Measurements from ENCODE around the gene SMYD2. TPM values are rescaled to one million over a fixed set of nuclear protein-coding genes. Genes with fewer than 3 reads are reported as not detected.

SMYD2 gene
- total RNA-seq, 2 experiments from 2014 or later, result 17.1 to 17.6 TPM

DNA sequence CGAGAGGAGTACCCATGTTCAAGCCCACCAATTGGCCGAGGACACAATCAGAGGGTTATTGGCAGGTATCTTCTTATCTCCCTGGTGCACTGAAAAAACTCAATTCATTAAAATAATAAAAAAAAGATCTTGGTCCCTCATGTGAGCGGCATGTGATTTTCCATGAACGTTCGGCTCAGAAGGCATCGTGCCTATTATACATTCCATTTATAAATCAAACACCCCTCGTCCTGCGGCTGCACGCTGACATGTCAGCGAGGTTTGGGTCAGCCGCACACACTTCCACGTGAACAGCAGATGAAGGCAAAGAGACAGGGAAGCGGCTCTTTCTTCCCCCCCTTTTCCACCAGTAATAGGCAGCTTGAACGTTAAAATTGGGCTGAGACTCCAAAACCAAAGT lies 31.3 kb upstream of the SMYD2 start:
- Mint-ChIP-seq H3K4me3 (no peak overlapping the region), H3K27ac (no peak overlapping the region), H3K4me1 (ENCODE audit: low read depth) (no peaks in the 10 kb centered on the region), H3K9me3 (no peaks in the 10 kb centered on the region), H3K27me3 (peaks cover 31% of the 10 kb centered on the region), H3K36me3 (ENCODE audit: low read depth) (no peaks in the 10 kb centered on the region)
- Histone ChIP-seq H3K36me3 (ENCODE audit: insufficient read depth, low read length) (no peaks in the 10 kb centered on the region), H3K4me1 (ENCODE audit: insufficient read depth, low read length) (no peaks in the 10 kb centered on the region), H3K27ac (ENCODE audit: low read depth in 1 of 2, low read length in 2 of 2) (no peak overlapping the region), H3K9me3 (ENCODE audit: control insufficient read depth in 1 of 2, insufficient read depth in 1 of 2, low read length in 2 of 2) (no peaks in the 10 kb centered on the region), H3K4me3 (ENCODE audit: low read length) (no peak overlapping the region), H3K27me3 (ENCODE audit: control insufficient read depth in 1 of 2, insufficient read depth in 2 of 2, low read length in 2 of 2) (peaks cover 0 to 12% of the 10 kb centered on the region in 2 experiments)
- DNase-seq (no peak), ATAC-seq (ENCODE audit: poor library complexity) (no peak)
- intact Hi-C loops (cut with DNase I, micrococcal nuclease), result no loop called here
- ChIA-PET CTCF (interaction anchor here (0.7 kb wide), 1 partner anchor 11 kb away, joined by 3 read pairs; no protein-coding TSS in a partner anchor), POLR2A (no interaction called here)
- TF ChIP-seq, protein P1, sequence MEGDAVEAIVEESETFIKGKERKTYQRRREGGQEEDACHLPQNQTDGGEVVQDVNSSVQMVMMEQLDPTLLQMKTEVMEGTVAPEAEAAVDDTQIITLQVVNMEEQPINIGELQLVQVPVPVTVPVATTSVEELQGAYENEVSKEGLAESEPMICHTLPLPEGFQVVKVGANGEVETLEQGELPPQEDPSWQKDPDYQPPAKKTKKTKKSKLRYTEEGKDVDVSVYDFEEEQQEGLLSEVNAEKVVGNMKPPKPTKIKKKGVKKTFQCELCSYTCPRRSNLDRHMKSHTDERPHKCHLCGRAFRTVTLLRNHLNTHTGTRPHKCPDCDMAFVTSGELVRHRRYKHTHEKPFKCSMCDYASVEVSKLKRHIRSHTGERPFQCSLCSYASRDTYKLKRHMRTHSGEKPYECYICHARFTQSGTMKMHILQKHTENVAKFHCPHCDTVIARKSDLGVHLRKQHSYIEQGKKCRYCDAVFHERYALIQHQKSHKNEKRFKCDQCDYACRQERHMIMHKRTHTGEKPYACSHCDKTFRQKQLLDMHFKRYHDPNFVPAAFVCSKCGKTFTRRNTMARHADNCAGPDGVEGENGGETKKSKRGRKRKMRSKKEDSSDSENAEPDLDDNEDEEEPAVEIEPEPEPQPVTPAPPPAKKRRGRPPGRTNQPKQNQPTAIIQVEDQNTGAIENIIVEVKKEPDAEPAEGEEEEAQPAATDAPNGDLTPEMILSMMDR (IDR thresholded peaks at IDR 0.05), result no peak

DNA sequence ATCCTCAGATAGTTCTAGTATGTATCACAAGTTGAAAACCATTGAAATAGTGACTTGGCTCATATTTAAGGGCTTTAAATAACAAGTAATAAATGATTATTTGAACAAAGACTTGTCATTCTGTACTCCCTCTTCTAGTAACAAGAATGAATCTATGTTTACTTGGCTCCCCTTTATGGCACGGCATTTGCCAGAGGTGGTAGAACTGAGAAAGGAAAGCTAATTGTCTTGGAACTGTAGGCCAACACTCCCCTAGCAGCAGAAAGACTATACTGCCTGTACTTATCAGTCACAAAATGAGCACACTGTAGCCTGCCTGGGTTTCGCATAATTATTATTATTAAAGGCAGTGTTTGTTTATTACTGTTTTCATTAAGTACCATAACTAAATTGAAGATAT lies 29.6 kb upstream of the SMYD2 start:
- intact Hi-C loops (cut with DNase I, micrococcal nuclease), result no loop called here
- TF ChIP-seq, protein P1 (IDR thresholded peaks at IDR 0.05), result no peak
- H3K4me1 ChIP-seq (ENCODE audit: insufficient read depth, low read length), result no peaks in the 10 kb centered on the region
- no peak overlapping the region for H3K27ac ChIP-seq (ENCODE audit: low read depth in 1 of 2, low read length in 2 of 2)
- DNase-seq, result no peak
- Mint-ChIP-seq H3K9me3 (no peaks in the 10 kb centered on the region), H3K4me3 (no peak overlapping the region), H3K4me1 (ENCODE audit: low read depth) (no peaks in the 10 kb centered on the region), H3K27ac (no peak overlapping the region), H3K36me3 (ENCODE audit: low read depth) (no peaks in the 10 kb centered on the region), H3K27me3 (peaks cover 35% of the 10 kb centered on the region)
- H3K9me3 ChIP-seq (ENCODE audit: control insufficient read depth in 1 of 2, insufficient read depth in 1 of 2, low read length in 2 of 2), result peaks cover 0 to 5% of the 10 kb centered on the region in 2 experiments
- H3K36me3 ChIP-seq (ENCODE audit: insufficient read depth, low read length), result no peaks in the 10 kb centered on the region
- ChIA-PET CTCF (interaction anchor here (1.7 kb wide), 1 partner anchor 77 kb away, joined by 5 read pairs; no protein-coding TSS in a partner anchor), POLR2A (no interaction called here)
- H3K27me3 ChIP-seq (ENCODE audit: control insufficient read depth in 1 of 2, insufficient read depth in 2 of 2, low read length in 2 of 2), result peaks cover 0 to 12% of the 10 kb centered on the region in 2 experiments
- no peak for ATAC-seq (ENCODE audit: poor library complexity)
- no peak overlapping the region for H3K4me3 ChIP-seq (ENCODE audit: low read length)

DNA sequence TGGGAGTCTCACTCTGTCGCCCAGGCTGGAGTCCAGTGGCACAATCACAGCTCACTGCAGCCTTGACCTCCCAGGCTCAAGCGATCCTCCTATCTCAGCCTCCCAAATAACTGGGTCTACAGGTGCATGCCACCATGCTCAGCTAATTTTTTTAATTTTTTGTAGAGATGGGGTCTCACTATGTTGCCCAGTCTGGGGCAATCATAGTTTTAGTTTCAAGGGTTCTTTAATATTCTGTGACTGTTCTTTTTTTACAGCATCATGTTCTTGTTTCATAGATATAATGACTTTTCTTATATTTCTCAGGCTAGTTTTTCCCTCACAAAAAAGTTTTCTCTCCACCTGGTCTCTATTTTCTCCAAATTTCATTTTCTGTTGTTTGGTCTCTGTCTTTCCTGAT lies 25.4 kb upstream of the SMYD2 start:
- Mint-ChIP-seq H3K4me3 (no peak overlapping the region), H3K9me3 (no peaks in the 10 kb centered on the region), H3K36me3 (ENCODE audit: low read depth) (no peaks in the 10 kb centered on the region), H3K27ac (no peak overlapping the region), H3K27me3 (peaks cover 50% of the 10 kb centered on the region), H3K4me1 (ENCODE audit: low read depth) (no peaks in the 10 kb centered on the region)
- intact Hi-C loops (cut with DNase I, micrococcal nuclease), result no loop called here
- Histone ChIP-seq H3K4me3 (ENCODE audit: low read length) (no peak overlapping the region), H3K9me3 (ENCODE audit: control insufficient read depth in 1 of 2, insufficient read depth in 1 of 2, low read length in 2 of 2) (peaks cover 0 to 5% of the 10 kb centered on the region in 2 experiments), H3K36me3 (ENCODE audit: insufficient read depth, low read length) (no peaks in the 10 kb centered on the region), H3K4me1 (ENCODE audit: insufficient read depth, low read length) (no peaks in the 10 kb centered on the region), H3K27me3 (ENCODE audit: control insufficient read depth in 1 of 2, insufficient read depth in 2 of 2, low read length in 2 of 2) (no peaks in the 10 kb centered on the region), H3K27ac (ENCODE audit: low read depth in 1 of 2, low read length in 2 of 2) (no peak overlapping the region)
- DNase-seq, result no peak
- CTCF ChIA-PET, result no interaction called here
- no peak for ATAC-seq (ENCODE audit: poor library complexity)
- POLR2A ChIA-PET, result no interaction called here
- TF ChIP-seq, protein P1 (IDR thresholded peaks at IDR 0.05), result no peak
